ENCODE measurements around the gene LRCH1. TPM values are rescaled to one million over a fixed set of nuclear protein-coding genes. Genes with fewer than 3 reads are reported as not detected.
A peak's percentile ranks its signal among the peaks of the same experiment; 100 is the strongest.

The LRCH1 gene
- total RNA-seq, 1 donor from 2014 or later = 2.9 TPM

GRCh38 chr13:46627462-46627861, 74.5 kb downstream of the LRCH1 start:
- Mint-ChIP-seq H3K36me3 (no peaks in the 10 kb centered on the region), H3K27me3 (ENCODE audit: insufficient read depth, low read depth) (no peaks in the 10 kb centered on the region), H3K4me3 (no peak overlapping the region), H3K27ac (no peak overlapping the region), H3K4me1 (peaks cover 20% of the 10 kb centered on the region), H3K9me3 (no peaks in the 10 kb centered on the region)
- Histone ChIP-seq H2AFZ (replicated peaks) (no peak overlapping the region), H3K4me1 (peaks cover 34% of the 10 kb centered on the region), H4K20me1 (ENCODE audit: low read depth) (no peaks in the 10 kb centered on the region), H3K27ac (no peak overlapping the region), H3F3A (ENCODE audit: low read depth) (peaks cover 22% of the 10 kb centered on the region), H3K4me2 (no peak overlapping the region), H3K79me2 (ENCODE audit: low read depth) (no peaks in the 10 kb centered on the region), H3K9me3 (ENCODE audit: low read depth) (no peaks in the 10 kb centered on the region), H3K27me3 (no peaks in the 10 kb centered on the region), H3K4me3 (no peak overlapping the region), H3K36me3 (no peaks in the 10 kb centered on the region), H3K9ac (no peak overlapping the region)
- DNase-seq (ENCODE audit: low spot score) = no peak
- TF ChIP-seq, protein P1, sequence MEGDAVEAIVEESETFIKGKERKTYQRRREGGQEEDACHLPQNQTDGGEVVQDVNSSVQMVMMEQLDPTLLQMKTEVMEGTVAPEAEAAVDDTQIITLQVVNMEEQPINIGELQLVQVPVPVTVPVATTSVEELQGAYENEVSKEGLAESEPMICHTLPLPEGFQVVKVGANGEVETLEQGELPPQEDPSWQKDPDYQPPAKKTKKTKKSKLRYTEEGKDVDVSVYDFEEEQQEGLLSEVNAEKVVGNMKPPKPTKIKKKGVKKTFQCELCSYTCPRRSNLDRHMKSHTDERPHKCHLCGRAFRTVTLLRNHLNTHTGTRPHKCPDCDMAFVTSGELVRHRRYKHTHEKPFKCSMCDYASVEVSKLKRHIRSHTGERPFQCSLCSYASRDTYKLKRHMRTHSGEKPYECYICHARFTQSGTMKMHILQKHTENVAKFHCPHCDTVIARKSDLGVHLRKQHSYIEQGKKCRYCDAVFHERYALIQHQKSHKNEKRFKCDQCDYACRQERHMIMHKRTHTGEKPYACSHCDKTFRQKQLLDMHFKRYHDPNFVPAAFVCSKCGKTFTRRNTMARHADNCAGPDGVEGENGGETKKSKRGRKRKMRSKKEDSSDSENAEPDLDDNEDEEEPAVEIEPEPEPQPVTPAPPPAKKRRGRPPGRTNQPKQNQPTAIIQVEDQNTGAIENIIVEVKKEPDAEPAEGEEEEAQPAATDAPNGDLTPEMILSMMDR (IDR thresholded peaks at IDR 0.05) = no peak
- TF ChIP-seq EZH2 (IDR thresholded peaks at IDR 0.05) (no peak), EZH2phosphoT487 (IDR thresholded peaks at IDR 0.05) (no peak)

GRCh38 chr13:46628622-46629365, 75.8 kb downstream of the LRCH1 start:
- Mint-ChIP-seq H3K9me3 (no peaks in the 10 kb centered on the region), H3K4me1 (peaks cover 19% of the 10 kb centered on the region), H3K27ac (no peak overlapping the region), H3K4me3 (no peak overlapping the region), H3K27me3 (ENCODE audit: insufficient read depth, low read depth) (no peaks in the 10 kb centered on the region), H3K36me3 (no peaks in the 10 kb centered on the region)
- Histone ChIP-seq H3F3A (ENCODE audit: low read depth) (peaks cover 22% of the 10 kb centered on the region), H4K20me1 (ENCODE audit: low read depth) (no peaks in the 10 kb centered on the region), H3K4me1 (peaks cover 26% of the 10 kb centered on the region), H3K9me3 (ENCODE audit: low read depth) (no peaks in the 10 kb centered on the region), H2AFZ (replicated peaks) (no peak overlapping the region), H3K4me2 (no peak overlapping the region), H3K9ac (no peak overlapping the region), H3K27me3 (no peaks in the 10 kb centered on the region), H3K4me3 (no peak overlapping the region), H3K36me3 (no peaks in the 10 kb centered on the region), H3K79me2 (ENCODE audit: low read depth) (no peaks in the 10 kb centered on the region), H3K27ac (no peak overlapping the region)
- DNase-seq (ENCODE audit: low spot score) = no peak
- TF ChIP-seq EZH2 (IDR thresholded peaks at IDR 0.05) (no peak), EZH2phosphoT487 (IDR thresholded peaks at IDR 0.05) (no peak)

DNA sequence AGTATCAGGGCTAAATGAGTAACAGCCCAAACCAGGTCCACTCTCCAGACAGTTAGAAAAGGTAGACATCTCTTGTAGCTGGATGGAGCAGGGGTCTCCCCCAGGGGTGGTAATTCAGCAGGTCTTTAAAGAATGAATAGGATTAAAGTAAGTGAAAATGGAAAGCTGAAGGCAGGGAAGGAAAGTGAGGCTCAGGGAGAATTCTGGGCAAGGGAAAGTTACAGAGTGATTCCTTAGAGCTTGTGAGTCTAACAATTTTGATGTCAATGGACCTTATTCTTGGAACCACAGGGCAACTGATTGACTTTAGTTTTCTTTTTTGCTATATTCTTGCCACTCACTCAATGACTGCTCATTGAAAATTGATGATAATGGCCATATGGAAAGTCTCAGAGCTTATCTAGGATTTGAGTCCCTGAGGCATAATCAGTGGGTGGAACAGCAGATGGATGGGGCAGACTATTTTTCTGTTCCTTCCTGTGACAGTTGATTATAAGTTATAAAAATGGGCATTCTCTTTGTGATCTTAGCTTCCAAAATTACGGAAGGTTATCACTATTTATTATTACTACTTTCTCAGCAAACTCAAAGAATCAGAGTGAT, 76.9 kb downstream of the LRCH1 start:
- Histone ChIP-seq H3K4me1 (peaks cover 26% of the 10 kb centered on the region), H2AFZ (replicated peaks) (no peak overlapping the region), H3K79me2 (ENCODE audit: low read depth) (no peaks in the 10 kb centered on the region), H3K36me3 (no peaks in the 10 kb centered on the region), H3K9me3 (ENCODE audit: low read depth) (no peaks in the 10 kb centered on the region), H3F3A (ENCODE audit: low read depth) (peaks cover 22% of the 10 kb centered on the region), H4K20me1 (ENCODE audit: low read depth) (no peaks in the 10 kb centered on the region), H3K4me3 (no peak overlapping the region), H3K9ac (no peak overlapping the region), H3K27me3 (no peaks in the 10 kb centered on the region), H3K27ac (no peak overlapping the region), H3K4me2 (peak overlapping the region; percentile 32)
- H3K27ac Mint-ChIP-seq = no peak overlapping the region
- TF ChIP-seq, protein P1 (IDR thresholded peaks at IDR 0.05) = no peak
- TF ChIP-seq EZH2 (IDR thresholded peaks at IDR 0.05) = no peak
- TF ChIP-seq EZH2phosphoT487 (IDR thresholded peaks at IDR 0.05) = no peak
- no peak overlapping the region for H3K4me3 Mint-ChIP-seq
- H3K27me3 Mint-ChIP-seq (ENCODE audit: insufficient read depth, low read depth) = no peaks in the 10 kb centered on the region
- H3K9me3 Mint-ChIP-seq = no peaks in the 10 kb centered on the region
- H3K36me3 Mint-ChIP-seq = no peaks in the 10 kb centered on the region
- DNase-seq (ENCODE audit: low spot score) = no peak
- peaks cover 19% of the 10 kb centered on the region for H3K4me1 Mint-ChIP-seq
